HEK293T (cell line): ENCODE measurements around the gene LSM2.

Source experiments
- CTCF ChIA-PET: fragments of 350-600 bp; formaldehyde crosslinking; extraction: SDS; loops from one replicate; lab custom pipeline; 2021; ENCODE audit warnings: antibody characterized with exemption, inconsistent platforms; lab: Yijun Ruan, JAX
- POLR2A ChIA-PET: fragments of 350-600 bp; formaldehyde crosslinking; extraction: SDS; loops from one replicate; lab custom pipeline; 2020; ENCODE audit warnings: antibody characterized with exemption, inconsistent platforms; lab: Yijun Ruan, JAX
- DNase-seq: peaks from one replicate; pipeline ENCODE4 v3.0.0; 2012; ENCODE audit warnings: mixed read lengths; ENCODE audit errors: extremely low spot score
- ARNT ChIP-seq: fragments of 450-650 bp; IDR thresholded peaks from 2 replicates; pipeline ENCODE4 v1.6.1; 2017; ENCODE audit warnings: mild to moderate bottlenecking
- BHLHE40 ChIP-seq: fragments of 450-650 bp; IDR thresholded peaks from 2 replicates; pipeline ENCODE4 v1.6.1; 2016; ENCODE audit warnings: mild to moderate bottlenecking, moderate library complexity, borderline replicate concordance
- CTBP1 ChIP-seq: fragments of 450-650 bp; IDR thresholded peaks from 2 replicates; pipeline ENCODE4 v1.6.1; 2016; ENCODE audit warnings: borderline replicate concordance
- ELF4 ChIP-seq: fragments of 450-650 bp; IDR thresholded peaks from 2 replicates; pipeline ENCODE4 v1.6.1; 2017; ENCODE audit warnings: antibody characterized with exemption
- FOXK2 ChIP-seq: fragments of 450-650 bp; IDR thresholded peaks from 2 replicates; pipeline ENCODE4 v1.6.1; 2016; ENCODE audit warnings: mild to moderate bottlenecking
- FOXM1 ChIP-seq: fragments of 450-650 bp; IDR thresholded peaks from 2 replicates; pipeline ENCODE4 v1.6.1; 2017; ENCODE audit warnings: mild to moderate bottlenecking, borderline replicate concordance
- HDGF ChIP-seq: fragments of 450-650 bp; IDR thresholded peaks from 2 replicates; pipeline ENCODE4 v1.6.1; 2017; ENCODE audit warnings: antibody characterized with exemption, borderline replicate concordance
- L3MBTL2 ChIP-seq: fragments of 450-650 bp; conservative IDR thresholded peaks from 2 replicates; pipeline ENCODE4 v1.6.1; 2016; ENCODE audit warnings: mild to moderate bottlenecking
- LEF1 ChIP-seq: fragments of 450-650 bp; IDR thresholded peaks from 2 replicates; pipeline ENCODE4 v1.6.1; 2017; ENCODE audit warnings: mild to moderate bottlenecking, borderline replicate concordance
- NFRKB ChIP-seq: fragments of 450-650 bp; IDR thresholded peaks from 2 replicates; pipeline ENCODE4 v1.6.1; 2016; ENCODE audit warnings: mild to moderate bottlenecking, moderate library complexity
- SP1 ChIP-seq: fragments of 450-650 bp; IDR thresholded peaks from 2 replicates; pipeline ENCODE4 v1.6.1; 2017
- SUZ12 ChIP-seq: fragments of 450-650 bp; IDR thresholded peaks from 2 replicates; pipeline ENCODE4 v1.6.1; 2016; ENCODE audit warnings: mild to moderate bottlenecking
- TARDBP ChIP-seq: fragments of 450-650 bp; IDR thresholded peaks from 2 replicates; pipeline ENCODE4 v1.6.1; 2016
- ZNF384 ChIP-seq: fragments of 450-650 bp; IDR thresholded peaks from 2 replicates; pipeline ENCODE4 v1.6.1; 2016
- TF ChIP-seq, protein P1 (sequence below): fragments of 450-650 bp; IDR thresholded peaks from 2 replicates; pipeline ENCODE4 v1.6.1; 2016

The LSM2 gene

DNA sequence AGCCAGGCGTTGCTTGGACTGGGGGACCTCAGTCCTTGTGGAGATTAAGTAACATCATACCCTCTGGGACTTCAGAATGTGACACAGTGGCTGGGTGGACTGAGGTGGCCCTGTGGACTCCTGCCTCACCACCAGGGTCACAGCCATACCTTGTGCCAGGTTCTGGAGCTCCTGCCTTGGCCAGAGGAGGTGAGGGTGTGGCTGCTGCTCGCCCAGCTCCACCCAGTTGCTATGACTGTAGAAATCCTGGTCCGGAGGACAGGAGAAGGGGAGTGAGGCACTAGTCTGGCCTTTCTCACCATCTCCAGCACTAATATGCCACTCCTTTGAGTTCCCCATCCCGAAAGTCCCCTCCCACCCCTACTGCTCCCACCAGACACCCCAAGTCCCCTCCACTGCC is 31.6 kb downstream of the LSM2 start:
- TF ChIP-seq NFRKB (no peak), ARNT (no peak), CTBP1 (no peak), SP1 (no peak), ELF4 (no peak), ZNF384 (no peak), FOXK2 (no peak), BHLHE40 (no peak), L3MBTL2 (no peak), HDGF (no peak), LEF1 (no peak), FOXM1 (no peak), TARDBP (no peak)
- TF ChIP-seq, protein P1, sequence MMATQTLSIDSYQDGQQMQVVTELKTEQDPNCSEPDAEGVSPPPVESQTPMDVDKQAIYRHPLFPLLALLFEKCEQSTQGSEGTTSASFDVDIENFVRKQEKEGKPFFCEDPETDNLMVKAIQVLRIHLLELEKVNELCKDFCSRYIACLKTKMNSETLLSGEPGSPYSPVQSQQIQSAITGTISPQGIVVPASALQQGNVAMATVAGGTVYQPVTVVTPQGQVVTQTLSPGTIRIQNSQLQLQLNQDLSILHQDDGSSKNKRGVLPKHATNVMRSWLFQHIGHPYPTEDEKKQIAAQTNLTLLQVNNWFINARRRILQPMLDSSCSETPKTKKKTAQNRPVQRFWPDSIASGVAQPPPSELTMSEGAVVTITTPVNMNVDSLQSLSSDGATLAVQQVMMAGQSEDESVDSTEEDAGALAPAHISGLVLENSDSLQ = no peak
- ChIA-PET CTCF (interaction anchor here (0.8 to 1.8 kb wide), 3 partner anchors 16 to 165 kb away, joined by 4 to 6 read pairs (median 5); no protein-coding TSS in a partner anchor), POLR2A (interaction anchor here (0.9 to 3.1 kb wide), 5 partner anchors 36 to 110 kb away, joined by 3 to 11 read pairs (median 6); partner anchors contain the start of genes ABHD16A, GPANK1, HSPA1A and HSPA1B)
- DNase-seq = no peak

DNA sequence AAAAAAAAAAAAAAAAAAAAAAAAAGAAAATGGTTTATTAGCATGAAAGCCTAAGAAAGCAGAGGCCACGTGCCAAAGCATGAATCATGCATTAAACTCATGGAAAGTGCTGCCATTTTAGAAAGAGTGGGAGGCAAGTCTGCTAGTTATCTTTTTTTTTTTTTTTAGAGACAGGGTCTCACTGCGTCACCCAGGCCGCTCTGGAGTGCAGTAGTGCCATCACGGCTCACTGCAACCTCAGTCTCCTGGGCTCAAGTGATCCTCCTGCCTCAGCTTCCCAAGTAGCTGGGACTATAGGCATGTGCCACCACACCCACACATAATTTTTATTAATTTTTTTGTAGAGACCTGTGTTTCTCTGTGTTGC is 34.8 kb downstream of the LSM2 start:
- no peak for DNase-seq
- CTCF ChIA-PET = no interaction called here
- TF ChIP-seq ARNT (no peak), SUZ12 (no peak), NFRKB (no peak), BHLHE40 (no peak), FOXM1 (no peak), CTBP1 (no peak), ZNF384 (no peak), L3MBTL2 (no peak), HDGF (no peak), ELF4 (no peak), SP1 (no peak), TARDBP (no peak)
- TF ChIP-seq, protein P1 = no peak
- POLR2A ChIA-PET = interaction anchor here (1.8 kb wide), 1 partner anchor 56 kb away, joined by 9 read pairs; the partner anchor contains the start of gene HSPA1B

DNA sequence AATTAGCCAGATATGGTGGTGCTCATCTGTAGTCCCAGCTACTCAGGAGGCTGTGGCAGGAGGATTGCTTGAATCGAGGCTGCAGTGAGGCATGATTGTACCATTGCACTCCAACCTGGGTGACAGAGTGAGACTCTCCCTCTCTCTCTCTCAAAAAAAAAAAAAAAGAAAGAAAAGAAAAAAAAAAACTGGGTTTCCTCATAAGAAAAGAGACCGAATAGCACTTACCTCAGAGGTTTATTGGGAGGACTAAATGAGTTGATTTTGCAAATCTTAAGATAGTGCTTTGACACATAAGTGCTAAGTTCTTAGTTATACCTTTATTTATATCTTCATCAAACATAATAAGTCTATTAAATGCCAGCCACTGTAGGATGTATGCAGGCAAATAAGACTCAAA is 35.9 kb downstream of the LSM2 start:
- TF ChIP-seq ZNF384 (0 out of 2 replicates have a peak, but pooled peaks have one; percentile 45), FOXM1 (no peak), TARDBP (no peak), SP1 (no peak)
- ChIA-PET CTCF (interaction anchor here (0.9 to 3.1 kb wide), 4 partner anchors 20 to 172 kb away, joined by 3 to 13 read pairs (median 8); partner anchors contain the start of gene DDAH2), POLR2A (interaction anchor here (0.6 to 1.2 kb wide), 2 partner anchors 41 to 70 kb away, joined by 4 to 7 read pairs; no protein-coding TSS in a partner anchor)
- no peak for DNase-seq

DNA sequence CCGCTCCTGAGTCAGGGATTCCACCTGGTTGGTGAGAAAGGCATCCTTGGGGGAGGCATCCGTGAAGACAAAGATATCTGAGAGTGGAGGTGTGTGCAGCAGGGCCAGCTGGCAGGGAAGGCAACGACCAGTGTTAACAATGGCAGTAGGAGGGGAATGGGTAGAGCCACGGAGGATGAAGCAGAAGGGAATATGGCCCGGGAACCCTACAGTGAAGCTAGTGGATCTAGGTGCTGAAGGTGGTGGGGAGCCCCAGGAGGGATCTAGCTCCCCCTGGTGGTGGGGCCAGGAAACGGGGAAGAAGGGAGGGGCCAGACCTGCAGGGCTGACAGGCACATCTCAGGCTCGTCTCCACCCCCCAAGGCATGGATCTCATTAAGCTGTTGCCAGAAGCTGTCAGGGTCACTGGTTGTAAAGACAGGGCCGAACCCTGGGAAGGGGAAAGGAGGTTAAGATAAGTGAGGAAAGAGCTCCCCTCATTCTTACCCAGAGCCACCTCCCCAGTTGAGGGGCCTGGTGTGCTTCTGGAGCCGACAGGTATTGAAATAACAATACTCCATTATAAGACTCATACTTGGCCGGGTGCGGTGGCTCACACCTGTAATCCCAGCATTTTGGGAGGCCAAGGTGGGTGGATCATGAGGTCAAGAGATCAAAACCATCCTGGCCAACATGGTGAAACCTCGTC is 36.9 kb downstream of the LSM2 start:
- DNase-seq = peak; percentile 95
- TF ChIP-seq TARDBP (no peak), FOXM1 (no peak)
- TF ChIP-seq, protein P1 = peak; percentile 76
- ChIA-PET POLR2A (interaction anchor here (0.6 to 1.4 kb wide), 8 partner anchors 30 to 105 kb away, joined by 3 to 8 read pairs (median 5); partner anchors contain the start of genes CLIC1, GPANK1, HSPA1A and HSPA1B), CTCF (interaction anchor here (0.5 to 3.1 kb wide), 21 partner anchors 9 to 171 kb away, joined by 3 to 19 read pairs (median 4); partner anchors contain the start of genes ABHD16A, DDAH2, LY6G5C and MSH5)

DNA sequence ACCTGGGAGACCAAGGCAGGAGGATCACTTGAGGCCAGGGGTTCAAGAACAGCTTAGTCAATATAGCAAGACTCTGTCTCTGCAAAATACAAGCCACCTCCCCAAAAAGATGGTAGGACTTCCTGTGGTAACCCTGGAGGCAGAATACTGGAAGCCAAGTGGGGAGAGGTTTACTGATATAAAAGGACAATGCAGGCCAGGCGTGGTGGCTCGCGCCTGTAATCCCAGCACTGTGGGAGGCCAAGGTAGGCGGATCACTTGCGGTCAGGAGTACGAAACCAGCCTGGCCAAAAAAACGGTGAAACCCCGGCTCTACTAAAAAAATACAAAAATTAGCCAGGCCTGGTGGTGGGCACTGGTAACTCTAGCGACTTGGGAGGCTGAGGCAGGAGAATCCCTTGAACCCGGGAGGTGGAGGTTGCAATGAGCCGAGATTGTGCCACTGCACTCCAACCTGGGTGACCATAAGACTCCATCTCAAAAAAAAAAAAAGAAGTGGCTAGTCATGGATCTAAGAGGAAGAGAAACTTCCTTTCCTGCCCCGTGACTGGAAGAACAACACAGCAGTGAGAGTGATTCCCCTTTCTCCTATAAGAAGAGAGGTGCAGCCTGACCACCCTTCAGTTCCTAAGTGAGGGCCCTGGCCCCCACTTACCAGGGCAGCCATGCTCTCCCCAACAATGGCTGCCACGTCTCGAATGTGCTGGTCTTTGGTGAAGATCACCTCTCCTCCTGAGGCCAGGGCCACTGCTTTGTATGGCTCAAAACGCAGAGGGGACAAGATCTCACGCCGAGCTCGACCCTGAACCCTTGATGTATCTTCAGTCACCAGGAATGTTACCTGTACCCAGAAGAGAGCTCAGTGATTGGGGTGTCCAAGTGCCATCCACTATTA is 38.2 kb downstream of the LSM2 start:
- ChIA-PET POLR2A (interaction anchor here (1.4 kb wide), 1 partner anchor 59 kb away, joined by 7 read pairs; the partner anchor contains the start of gene HSPA1B), CTCF (interaction anchor here (0.6 to 3.1 kb wide), 9 partner anchors 16 to 88 kb away, joined by 3 to 19 read pairs (median 7); partner anchors contain the start of genes ABHD16A, DDAH2, LY6G5C and MSH5)

More for the DNA sequence above, 38.2 kb downstream of the LSM2 start:
- DNase-seq = no peak
- TF ChIP-seq CTBP1 (no peak), BHLHE40 (no peak), TARDBP (no peak)
